ENCODE measurements around the gene RRAS2. TPM values are rescaled to one million over a fixed set of nuclear protein-coding genes. Genes with fewer than 3 reads are reported as not detected.

The RRAS2 gene
- total RNA-seq, 1 experiment from 2014 or later = 164 TPM

DNA sequence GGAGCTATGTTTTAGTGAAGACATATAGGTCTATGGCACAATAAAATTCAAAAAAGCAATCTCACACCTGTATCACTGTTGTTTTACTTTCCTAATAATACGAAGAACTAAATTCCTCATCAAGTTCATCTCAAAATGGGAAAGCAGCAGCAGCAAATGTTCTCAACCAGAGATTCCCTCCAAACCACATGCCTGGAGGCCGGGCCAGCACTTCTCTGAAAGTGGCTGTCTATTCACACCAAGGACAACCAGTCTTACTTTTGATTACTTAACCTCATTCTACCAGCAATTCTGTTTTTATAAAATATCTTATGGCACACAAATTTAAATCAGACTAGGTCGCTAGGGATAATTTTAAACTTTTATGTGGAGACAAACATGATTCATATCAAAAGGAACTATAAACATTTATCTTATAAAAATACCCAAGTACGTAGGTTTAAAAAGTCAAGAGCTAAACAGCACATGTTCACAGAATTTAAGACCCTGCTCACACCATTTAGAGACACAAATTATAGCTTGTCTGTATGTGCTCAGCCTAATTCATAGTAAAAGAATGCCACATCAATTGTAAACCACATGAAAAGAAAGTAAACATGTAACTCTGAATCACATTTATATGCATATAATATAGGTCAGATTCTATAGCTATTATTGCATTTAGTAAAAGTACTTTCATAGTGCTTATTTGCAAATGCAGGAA, 46.1 kb downstream of the RRAS2 start:
- H3K4me3 Mint-ChIP-seq = no peak overlapping the region
- H3K36me3 Mint-ChIP-seq = no peaks in the 10 kb centered on the region
- DNase-seq (ENCODE audit: low spot score) (no peak), ATAC-seq (no peak)
- ChIA-PET CTCF (interaction anchor here (0.8 to 2.1 kb wide), 6 partner anchors 10 to 106 kb away, joined by 3 to 9 read pairs (median 4); no protein-coding TSS in a partner anchor), POLR2A (interaction anchor here (0.9 to 1.0 kb wide), 2 partner anchors 37 to 45 kb away, joined by 3 read pairs; no protein-coding TSS in a partner anchor)
- no peaks in the 10 kb centered on the region for H3K27me3 Mint-ChIP-seq (ENCODE audit: low read depth)
- no peaks in the 10 kb centered on the region for H3K9me3 Mint-ChIP-seq
- TF ChIP-seq PRRX2 (CRISPR knock-in tag; IDR thresholded peaks at IDR 0.05) (no peak), FOXP1 (CRISPR knock-in tag; IDR thresholded peaks at IDR 0.05; ENCODE audit: borderline replicate concordance) (no peak), ZNF263 (CRISPR knock-in tag; IDR thresholded peaks at IDR 0.05; ENCODE audit: low read depth) (no peak), ZNF396 (CRISPR knock-in tag; IDR thresholded peaks at IDR 0.05; ENCODE audit: borderline replicate concordance) (no peak), ELF4 (CRISPR knock-in tag; IDR thresholded peaks at IDR 0.05; ENCODE audit: low read depth) (no peak), GABPB1 (CRISPR knock-in tag; IDR thresholded peaks at IDR 0.05) (no peak), ZNF232 (CRISPR knock-in tag; IDR thresholded peaks at IDR 0.05) (no peak)
- TF ChIP-seq, protein P1, sequence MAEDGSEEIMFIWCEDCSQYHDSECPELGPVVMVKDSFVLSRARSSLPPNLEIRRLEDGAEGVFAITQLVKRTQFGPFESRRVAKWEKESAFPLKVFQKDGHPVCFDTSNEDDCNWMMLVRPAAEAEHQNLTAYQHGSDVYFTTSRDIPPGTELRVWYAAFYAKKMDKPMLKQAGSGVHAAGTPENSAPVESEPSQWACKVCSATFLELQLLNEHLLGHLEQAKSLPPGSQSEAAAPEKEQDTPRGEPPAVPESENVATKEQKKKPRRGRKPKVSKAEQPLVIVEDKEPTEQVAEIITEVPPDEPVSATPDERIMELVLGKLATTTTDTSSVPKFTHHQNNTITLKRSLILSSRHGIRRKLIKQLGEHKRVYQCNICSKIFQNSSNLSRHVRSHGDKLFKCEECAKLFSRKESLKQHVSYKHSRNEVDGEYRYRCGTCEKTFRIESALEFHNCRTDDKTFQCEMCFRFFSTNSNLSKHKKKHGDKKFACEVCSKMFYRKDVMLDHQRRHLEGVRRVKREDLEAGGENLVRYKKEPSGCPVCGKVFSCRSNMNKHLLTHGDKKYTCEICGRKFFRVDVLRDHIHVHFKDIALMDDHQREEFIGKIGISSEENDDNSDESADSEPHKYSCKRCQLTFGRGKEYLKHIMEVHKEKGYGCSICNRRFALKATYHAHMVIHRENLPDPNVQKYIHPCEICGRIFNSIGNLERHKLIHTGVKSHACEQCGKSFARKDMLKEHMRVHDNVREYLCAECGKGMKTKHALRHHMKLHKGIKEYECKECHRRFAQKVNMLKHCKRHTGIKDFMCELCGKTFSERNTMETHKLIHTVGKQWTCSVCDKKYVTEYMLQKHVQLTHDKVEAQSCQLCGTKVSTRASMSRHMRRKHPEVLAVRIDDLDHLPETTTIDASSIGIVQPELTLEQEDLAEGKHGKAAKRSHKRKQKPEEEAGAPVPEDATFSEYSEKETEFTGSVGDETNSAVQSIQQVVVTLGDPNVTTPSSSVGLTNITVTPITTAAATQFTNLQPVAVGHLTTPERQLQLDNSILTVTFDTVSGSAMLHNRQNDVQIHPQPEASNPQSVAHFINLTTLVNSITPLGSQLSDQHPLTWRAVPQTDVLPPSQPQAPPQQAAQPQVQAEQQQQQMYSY (CRISPR knock-in tag; IDR thresholded peaks at IDR 0.05) = no peak
- TF ChIP-seq, protein P2, sequence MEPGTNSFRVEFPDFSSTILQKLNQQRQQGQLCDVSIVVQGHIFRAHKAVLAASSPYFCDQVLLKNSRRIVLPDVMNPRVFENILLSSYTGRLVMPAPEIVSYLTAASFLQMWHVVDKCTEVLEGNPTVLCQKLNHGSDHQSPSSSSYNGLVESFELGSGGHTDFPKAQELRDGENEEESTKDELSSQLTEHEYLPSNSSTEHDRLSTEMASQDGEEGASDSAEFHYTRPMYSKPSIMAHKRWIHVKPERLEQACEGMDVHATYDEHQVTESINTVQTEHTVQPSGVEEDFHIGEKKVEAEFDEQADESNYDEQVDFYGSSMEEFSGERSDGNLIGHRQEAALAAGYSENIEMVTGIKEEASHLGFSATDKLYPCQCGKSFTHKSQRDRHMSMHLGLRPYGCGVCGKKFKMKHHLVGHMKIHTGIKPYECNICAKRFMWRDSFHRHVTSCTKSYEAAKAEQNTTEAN (CRISPR knock-in tag; IDR thresholded peaks at IDR 0.05) = no peak
- TF ChIP-seq, protein P3, sequence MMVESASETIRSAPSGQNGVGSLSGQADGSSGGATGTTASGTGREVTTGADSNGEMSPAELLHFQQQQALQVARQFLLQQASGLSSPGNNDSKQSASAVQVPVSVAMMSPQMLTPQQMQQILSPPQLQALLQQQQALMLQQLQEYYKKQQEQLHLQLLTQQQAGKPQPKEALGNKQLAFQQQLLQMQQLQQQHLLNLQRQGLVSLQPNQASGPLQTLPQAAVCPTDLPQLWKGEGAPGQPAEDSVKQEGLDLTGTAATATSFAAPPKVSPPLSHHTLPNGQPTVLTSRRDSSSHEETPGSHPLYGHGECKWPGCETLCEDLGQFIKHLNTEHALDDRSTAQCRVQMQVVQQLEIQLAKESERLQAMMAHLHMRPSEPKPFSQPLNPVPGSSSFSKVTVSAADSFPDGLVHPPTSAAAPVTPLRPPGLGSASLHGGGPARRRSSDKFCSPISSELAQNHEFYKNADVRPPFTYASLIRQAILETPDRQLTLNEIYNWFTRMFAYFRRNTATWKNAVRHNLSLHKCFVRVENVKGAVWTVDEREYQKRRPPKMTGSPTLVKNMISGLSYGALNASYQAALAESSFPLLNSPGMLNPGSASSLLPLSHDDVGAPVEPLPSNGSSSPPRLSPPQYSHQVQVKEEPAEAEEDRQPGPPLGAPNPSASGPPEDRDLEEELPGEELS (CRISPR knock-in tag; IDR thresholded peaks at IDR 0.05) = no peak
- TF ChIP-seq, protein P4, sequence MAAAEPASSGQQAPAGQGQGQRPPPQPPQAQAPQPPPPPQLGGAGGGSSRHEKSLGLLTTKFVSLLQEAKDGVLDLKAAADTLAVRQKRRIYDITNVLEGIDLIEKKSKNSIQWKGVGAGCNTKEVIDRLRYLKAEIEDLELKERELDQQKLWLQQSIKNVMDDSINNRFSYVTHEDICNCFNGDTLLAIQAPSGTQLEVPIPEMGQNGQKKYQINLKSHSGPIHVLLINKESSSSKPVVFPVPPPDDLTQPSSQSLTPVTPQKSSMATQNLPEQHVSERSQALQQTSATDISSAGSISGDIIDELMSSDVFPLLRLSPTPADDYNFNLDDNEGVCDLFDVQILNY (CRISPR knock-in tag; IDR thresholded peaks at IDR 0.05) = no peak
- peaks cover 51% of the 10 kb centered on the region for H3K4me1 Mint-ChIP-seq
- peak overlapping the region; percentile 80 for H3K27ac Mint-ChIP-seq

DNA sequence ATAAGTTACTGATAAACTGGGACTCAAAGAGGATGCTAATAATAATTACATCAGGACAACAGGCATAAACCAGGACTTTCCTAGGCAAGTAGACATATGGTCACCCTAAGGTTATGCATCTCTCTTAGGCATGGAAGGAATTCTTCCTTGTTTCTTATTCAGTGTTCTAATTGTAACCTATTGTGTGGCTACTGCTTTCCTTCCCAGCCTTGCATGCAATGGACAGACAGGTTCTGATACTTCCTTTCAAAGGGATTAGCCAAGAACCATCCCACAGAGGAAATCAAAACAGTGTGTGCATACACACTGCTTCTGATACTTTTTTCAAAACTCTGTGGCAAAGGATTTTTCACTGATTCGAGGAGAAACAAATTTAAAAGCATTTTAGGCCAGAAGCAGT, 48.3 kb downstream of the RRAS2 start:
- ATAC-seq (no peak), DNase-seq (ENCODE audit: low spot score) (no peak)
- ChIA-PET CTCF (interaction anchor here (0.8 to 2.4 kb wide), 3 partner anchors 10 to 144 kb away, joined by 4 to 8 read pairs (median 7); no protein-coding TSS in a partner anchor), POLR2A (no interaction called here)
- Mint-ChIP-seq H3K36me3 (no peaks in the 10 kb centered on the region), H3K27ac (no peak overlapping the region), H3K9me3 (no peaks in the 10 kb centered on the region), H3K4me3 (no peak overlapping the region), H3K4me1 (peaks cover 49% of the 10 kb centered on the region), H3K27me3 (ENCODE audit: low read depth) (no peaks in the 10 kb centered on the region)
- TF ChIP-seq JAZF1 (CRISPR knock-in tag; IDR thresholded peaks at IDR 0.05) = no peak
- TF ChIP-seq, protein P5, sequence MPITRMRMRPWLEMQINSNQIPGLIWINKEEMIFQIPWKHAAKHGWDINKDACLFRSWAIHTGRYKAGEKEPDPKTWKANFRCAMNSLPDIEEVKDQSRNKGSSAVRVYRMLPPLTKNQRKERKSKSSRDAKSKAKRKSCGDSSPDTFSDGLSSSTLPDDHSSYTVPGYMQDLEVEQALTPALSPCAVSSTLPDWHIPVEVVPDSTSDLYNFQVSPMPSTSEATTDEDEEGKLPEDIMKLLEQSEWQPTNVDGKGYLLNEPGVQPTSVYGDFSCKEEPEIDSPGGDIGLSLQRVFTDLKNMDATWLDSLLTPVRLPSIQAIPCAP (CRISPR knock-in tag; IDR thresholded peaks at IDR 0.05) = no peak
- no peak for TF ChIP-seq ZBTB21 (CRISPR knock-in tag; IDR thresholded peaks at IDR 0.05; ENCODE audit: borderline replicate concordance)
- TF ChIP-seq GABPB1 (CRISPR knock-in tag; IDR thresholded peaks at IDR 0.05) = no peak
- no peak for TF ChIP-seq ZNF232 (CRISPR knock-in tag; IDR thresholded peaks at IDR 0.05)
- TF ChIP-seq, protein P6, sequence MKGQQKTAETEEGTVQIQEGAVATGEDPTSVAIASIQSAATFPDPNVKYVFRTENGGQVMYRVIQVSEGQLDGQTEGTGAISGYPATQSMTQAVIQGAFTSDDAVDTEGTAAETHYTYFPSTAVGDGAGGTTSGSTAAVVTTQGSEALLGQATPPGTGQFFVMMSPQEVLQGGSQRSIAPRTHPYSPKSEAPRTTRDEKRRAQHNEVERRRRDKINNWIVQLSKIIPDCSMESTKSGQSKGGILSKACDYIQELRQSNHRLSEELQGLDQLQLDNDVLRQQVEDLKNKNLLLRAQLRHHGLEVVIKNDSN (CRISPR knock-in tag; IDR thresholded peaks at IDR 0.05) = no peak
- no peak for TF ChIP-seq FOXJ3 (CRISPR knock-in tag; IDR thresholded peaks at IDR 0.05; ENCODE audit: borderline replicate concordance)
- TF ChIP-seq, protein P7, sequence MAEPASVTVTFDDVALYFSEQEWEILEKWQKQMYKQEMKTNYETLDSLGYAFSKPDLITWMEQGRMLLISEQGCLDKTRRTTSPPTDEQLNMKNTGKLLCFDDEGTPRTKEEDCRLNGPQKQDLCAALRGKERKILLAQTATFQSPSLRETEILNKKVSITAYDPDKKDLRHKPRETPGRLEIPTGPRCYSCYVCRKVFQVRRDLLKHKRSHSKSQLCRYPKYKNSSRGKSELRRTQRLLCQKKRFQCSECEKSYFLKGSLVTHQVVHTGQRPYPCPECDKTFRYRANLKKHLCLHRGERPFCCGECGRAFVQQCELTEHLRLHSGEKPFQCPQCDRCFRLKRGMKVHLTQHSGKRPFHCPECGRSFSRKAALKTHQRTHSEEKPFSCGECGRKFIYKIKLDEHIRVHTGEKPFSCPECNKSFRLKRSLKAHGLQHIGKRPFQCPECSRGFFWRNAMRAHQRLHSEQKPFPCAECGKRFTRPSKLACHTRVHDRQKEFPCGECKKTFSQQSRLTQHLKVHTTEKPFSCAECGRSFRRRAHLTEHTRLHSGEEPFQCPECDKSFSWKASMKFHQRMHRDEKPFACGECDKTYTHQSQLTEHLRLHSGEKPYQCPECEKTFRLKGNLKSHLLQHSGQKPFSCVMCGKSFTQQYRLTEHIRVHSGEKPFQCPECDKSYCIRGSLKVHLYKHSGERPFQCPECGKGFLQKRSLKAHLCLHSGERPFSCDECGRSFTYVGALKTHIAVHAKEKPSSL (CRISPR knock-in tag; conservative IDR thresholded peaks at IDR 0.05) = no peak
- no peak for TF ChIP-seq NR3C1 (CRISPR knock-in tag; conservative IDR thresholded peaks at IDR 0.05; ENCODE audit: low read depth)
- TF ChIP-seq, protein P8, sequence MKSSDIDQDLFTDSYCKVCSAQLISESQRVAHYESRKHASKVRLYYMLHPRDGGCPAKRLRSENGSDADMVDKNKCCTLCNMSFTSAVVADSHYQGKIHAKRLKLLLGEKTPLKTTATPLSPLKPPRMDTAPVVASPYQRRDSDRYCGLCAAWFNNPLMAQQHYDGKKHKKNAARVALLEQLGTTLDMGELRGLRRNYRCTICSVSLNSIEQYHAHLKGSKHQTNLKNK (CRISPR knock-in tag; IDR thresholded peaks at IDR 0.05) = no peak
- TF ChIP-seq, protein P9, sequence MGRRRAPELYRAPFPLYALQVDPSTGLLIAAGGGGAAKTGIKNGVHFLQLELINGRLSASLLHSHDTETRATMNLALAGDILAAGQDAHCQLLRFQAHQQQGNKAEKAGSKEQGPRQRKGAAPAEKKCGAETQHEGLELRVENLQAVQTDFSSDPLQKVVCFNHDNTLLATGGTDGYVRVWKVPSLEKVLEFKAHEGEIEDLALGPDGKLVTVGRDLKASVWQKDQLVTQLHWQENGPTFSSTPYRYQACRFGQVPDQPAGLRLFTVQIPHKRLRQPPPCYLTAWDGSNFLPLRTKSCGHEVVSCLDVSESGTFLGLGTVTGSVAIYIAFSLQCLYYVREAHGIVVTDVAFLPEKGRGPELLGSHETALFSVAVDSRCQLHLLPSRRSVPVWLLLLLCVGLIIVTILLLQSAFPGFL (CRISPR knock-in tag; IDR thresholded peaks at IDR 0.05; ENCODE audit: borderline replicate concordance) = no peak

All from WTC11 (cell line).